Stimulated activated CD8-positive, alpha-beta memory T cell treated with anti-CD3 and anti-CD28 coated beads, Interleukin-4, amount 100 ng/mL, for 4 hours (primary cell): Measurements from ENCODE around the gene GRHL3.

ENCODE experiments used
- DNase-seq, 2 donors: peaks; one replicate each; pipeline ENCODE4 v3.0.0-alpha.2; 2020; ENCODE audit warnings: low read depth in 2 of 2, low spot score in 1 of 2

GRHL3 gene

GRCh38 chr1:24340770-24341169 is 21.6 kb downstream of the GRHL3 start:
- DNase-seq: no peak

GRCh38 chr1:24341260-24341659 is 22.1 kb downstream of the GRHL3 start:
- no peak for DNase-seq

- DNase-seq: no peak
Observed at GRCh38 chr1:24343412-24344089, 24.4 kb downstream of the GRHL3 start.

- no peak for DNase-seq
Observed at GRCh38 chr1:24344090-24344742, 25.1 kb downstream of the GRHL3 start.

GRCh38 chr1:24345334-24345733 is 26.2 kb downstream of the GRHL3 start:
- DNase-seq: no peak

GRCh38 chr1:24347159-24347934 is 28.2 kb downstream of the GRHL3 start:
- DNase-seq: no peak

GRCh38 chr1:24348196-24348595 is 29.0 kb downstream of the GRHL3 start:
- no peak for DNase-seq

- DNase-seq: no peak
Observed at GRCh38 chr1:24349891-24350290, 30.7 kb downstream of the GRHL3 start.

GRCh38 chr1:24351247-24351646 is 32.1 kb downstream of the GRHL3 start:
- no peak for DNase-seq

GRCh38 chr1:24351918-24352627 is 32.9 kb downstream of the GRHL3 start:
- no peak for DNase-seq

GRCh38 chr1:24353292-24353891 is 34.2 kb downstream of the GRHL3 start:
- DNase-seq: no peak

GRCh38 chr1:24355466-24355865 is 36.3 kb downstream of the GRHL3 start:
- DNase-seq: no peak

- DNase-seq: no peak
Observed at GRCh38 chr1:24357038-24357437, 37.9 kb downstream of the GRHL3 start.

GRCh38 chr1:24360681-24361080 is 41.5 kb downstream of the GRHL3 start:
- DNase-seq: no peak

GRCh38 chr1:24361811-24362210 is 42.7 kb downstream of the GRHL3 start:
- DNase-seq: no peak

GRCh38 chr1:24362396-24362795 is 43.2 kb downstream of the GRHL3 start:
- DNase-seq: no peak

GRCh38 chr1:24362982-24363614 is 43.9 kb downstream of the GRHL3 start:
- DNase-seq: no peak

GRCh38 chr1:24363994-24364393 is 44.8 kb downstream of the GRHL3 start:
- DNase-seq: no peak

GRCh38 chr1:24364605-24364974 is 45.4 kb downstream of the GRHL3 start:
- no peak for DNase-seq

- no peak for DNase-seq
Observed at GRCh38 chr1:24364975-24365678, 46.0 kb downstream of the GRHL3 start.
